ENCODE measurements around the gene SERPINB4.

- TF ChIP-seq POLR2A (IDR thresholded peaks at IDR 0.05) (no peak), CTCF (IDR thresholded peaks at IDR 0.05) (no peak)
These were observed 52.3 kb downstream of the SERPINB4 start for GRCh38 chr18:63591725-63592124.

Measured in esophagus squamous epithelium (tissue), 4 donors.